ENCODE results near the gene GIPC2. TPM values are rescaled to one million over a fixed set of nuclear protein-coding genes. Genes with fewer than 3 reads are reported as not detected.

GIPC2 gene
- total RNA-seq, 2 experiments from 2014 or later = 0.18 to 0.41 TPM

DNA sequence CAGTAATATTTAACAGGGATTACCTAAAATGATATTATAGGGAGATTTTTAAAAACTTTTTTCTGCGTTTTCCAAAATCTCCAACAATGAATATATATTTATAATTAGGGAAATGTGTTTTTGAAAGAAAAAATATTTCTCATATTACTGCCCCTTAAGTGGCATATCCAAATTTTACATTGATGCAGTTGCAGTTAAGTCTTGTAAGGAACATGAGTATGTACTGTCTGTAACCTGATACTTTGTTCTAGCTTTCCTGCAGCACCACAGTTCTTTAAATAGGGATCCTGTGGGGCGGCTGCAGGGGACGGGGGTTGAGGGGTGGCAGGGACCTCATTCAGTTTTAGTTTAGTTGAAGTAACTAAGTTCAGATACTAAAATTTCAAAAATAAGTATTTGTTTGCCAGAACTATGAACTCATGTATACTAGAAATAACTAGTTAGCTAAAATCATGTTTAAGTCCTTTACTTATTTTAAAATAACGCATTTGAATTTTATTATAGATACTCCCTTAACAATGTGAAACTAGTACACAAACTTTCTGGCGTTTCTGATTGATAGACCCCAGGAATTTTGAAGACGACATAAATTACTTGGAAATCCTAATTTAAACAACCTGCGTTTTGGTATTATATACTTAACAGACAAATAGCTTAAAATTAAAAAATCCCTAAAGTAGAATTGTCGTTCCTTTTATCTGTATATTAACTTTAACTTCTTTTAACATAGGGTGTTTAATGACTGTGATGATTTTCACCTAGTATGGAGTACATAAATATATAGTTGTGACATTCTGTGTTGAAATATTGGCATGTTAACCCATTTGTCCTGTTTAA lies 41.7 kb upstream of the GIPC2 start:
- H3K27me3 Mint-ChIP-seq = peaks cover 2% of the 10 kb centered on the region
- H3K27ac Mint-ChIP-seq = peak overlapping the region; percentile 99
- H3K36me3 Mint-ChIP-seq (ENCODE audit: low read depth) = peaks cover 4% of the 10 kb centered on the region
- TF ChIP-seq, protein P1, sequence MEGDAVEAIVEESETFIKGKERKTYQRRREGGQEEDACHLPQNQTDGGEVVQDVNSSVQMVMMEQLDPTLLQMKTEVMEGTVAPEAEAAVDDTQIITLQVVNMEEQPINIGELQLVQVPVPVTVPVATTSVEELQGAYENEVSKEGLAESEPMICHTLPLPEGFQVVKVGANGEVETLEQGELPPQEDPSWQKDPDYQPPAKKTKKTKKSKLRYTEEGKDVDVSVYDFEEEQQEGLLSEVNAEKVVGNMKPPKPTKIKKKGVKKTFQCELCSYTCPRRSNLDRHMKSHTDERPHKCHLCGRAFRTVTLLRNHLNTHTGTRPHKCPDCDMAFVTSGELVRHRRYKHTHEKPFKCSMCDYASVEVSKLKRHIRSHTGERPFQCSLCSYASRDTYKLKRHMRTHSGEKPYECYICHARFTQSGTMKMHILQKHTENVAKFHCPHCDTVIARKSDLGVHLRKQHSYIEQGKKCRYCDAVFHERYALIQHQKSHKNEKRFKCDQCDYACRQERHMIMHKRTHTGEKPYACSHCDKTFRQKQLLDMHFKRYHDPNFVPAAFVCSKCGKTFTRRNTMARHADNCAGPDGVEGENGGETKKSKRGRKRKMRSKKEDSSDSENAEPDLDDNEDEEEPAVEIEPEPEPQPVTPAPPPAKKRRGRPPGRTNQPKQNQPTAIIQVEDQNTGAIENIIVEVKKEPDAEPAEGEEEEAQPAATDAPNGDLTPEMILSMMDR (IDR thresholded peaks at IDR 0.05) = no peak
- peaks cover 37% of the 10 kb centered on the region for H3K4me1 Mint-ChIP-seq (ENCODE audit: low read depth)
- H3K9me3 Mint-ChIP-seq = no peaks in the 10 kb centered on the region
- ChIA-PET CTCF (interaction anchor here (0.8 to 2.8 kb wide), 13 partner anchors 9 to 321 kb away, joined by 3 to 34 read pairs (median 4); partner anchors contain the start of gene FUBP1), POLR2A (interaction anchor here (0.6 to 9.3 kb wide), 31 partner anchors 9 to 668 kb away, joined by 3 to 203 read pairs (median 5); partner anchors contain the start of genes FUBP1, GIPC2, MIGA1 and USP33)
- intact Hi-C loops (cut with micrococcal nuclease) = loop anchor here (1.0 to 2.0 kb wide), 3 partner anchors 25 to 111 kb away; partner anchors contain the start of gene FUBP1
- ATAC-seq = peak; percentile 69
- DNase-seq = peak; percentile 60
- H3K4me3 Mint-ChIP-seq = peak overlapping the region; percentile 85

- intact Hi-C loops (cut with micrococcal nuclease) = loop anchor here (1.0 to 2.0 kb wide), 3 partner anchors 26 to 110 kb away; partner anchors contain the start of gene FUBP1
- H3K9me3 Mint-ChIP-seq = no peaks in the 10 kb centered on the region
- H3K27me3 Mint-ChIP-seq = peaks cover 2% of the 10 kb centered on the region
- CTCF ChIA-PET = interaction anchor here (0.8 to 2.8 kb wide), 15 partner anchors 10 to 322 kb away, joined by 3 to 34 read pairs (median 4); partner anchors contain the start of gene FUBP1
- H3K4me3 Mint-ChIP-seq = peak within 1 kb of the TSS; percentile 85
- TF ChIP-seq, protein P1 (IDR thresholded peaks at IDR 0.05) = no peak
- H3K27ac Mint-ChIP-seq = peak within 1 kb of the TSS; percentile 99
- peak; percentile 98 for ATAC-seq
- H3K4me1 Mint-ChIP-seq (ENCODE audit: low read depth) = peaks cover 41% of the 10 kb centered on the region
- H3K36me3 Mint-ChIP-seq (ENCODE audit: low read depth) = peaks cover 4% of the 10 kb centered on the region
- POLR2A ChIA-PET = interaction anchor here (0.6 to 9.3 kb wide), 31 partner anchors 8 to 668 kb away, joined by 3 to 203 read pairs (median 5); partner anchors contain the start of genes FUBP1, GIPC2, MIGA1 and USP33
- DNase-seq = peak; percentile 82
Measured at GRCh38 chr1:78004719-78005447, 40.9 kb upstream of the GIPC2 start, which contains the start of gene DNAJB4. TSS of gene DNAJB4 (plus strand) at chr1:78004939. CDS start at chr1:78005111, 172 bp downstream.

DNA sequence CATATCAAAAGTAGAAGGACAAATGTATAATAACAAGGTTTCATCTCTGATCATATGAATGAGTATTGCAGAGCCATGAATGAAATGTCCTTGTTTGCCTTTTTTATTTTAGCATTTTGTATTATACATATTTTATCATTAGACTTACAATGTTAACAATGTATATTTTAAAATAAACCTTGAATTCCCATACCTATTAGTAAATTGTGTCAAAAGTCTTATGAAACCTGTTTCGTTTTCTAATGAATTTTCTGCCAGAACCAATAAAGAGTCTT lies 40.4 kb upstream of the GIPC2 start:
- Mint-ChIP-seq H3K36me3 (ENCODE audit: low read depth) (peaks cover 4% of the 10 kb centered on the region), H3K27ac (peak overlapping the region; percentile 99), H3K9me3 (no peaks in the 10 kb centered on the region), H3K4me3 (peak overlapping the region; percentile 85), H3K27me3 (peaks cover 2% of the 10 kb centered on the region), H3K4me1 (ENCODE audit: low read depth) (peaks cover 41% of the 10 kb centered on the region)
- DNase-seq = no peak
- ATAC-seq = no peak
- TF ChIP-seq, protein P1 (IDR thresholded peaks at IDR 0.05) = no peak
- POLR2A ChIA-PET = interaction anchor here (0.8 to 9.3 kb wide), 18 partner anchors 9 to 667 kb away, joined by 3 to 203 read pairs (median 8); partner anchors contain the start of genes FUBP1, GIPC2 and MIGA1
- intact Hi-C loops (cut with micrococcal nuclease) = loop anchor here (2.0 kb wide), 2 partner anchors 35 to 109 kb away; no protein-coding TSS in a partner anchor
- CTCF ChIA-PET = interaction anchor here (0.8 to 2.8 kb wide), 10 partner anchors 15 to 322 kb away, joined by 3 to 34 read pairs (median 4); partner anchors contain the start of gene FUBP1

DNA sequence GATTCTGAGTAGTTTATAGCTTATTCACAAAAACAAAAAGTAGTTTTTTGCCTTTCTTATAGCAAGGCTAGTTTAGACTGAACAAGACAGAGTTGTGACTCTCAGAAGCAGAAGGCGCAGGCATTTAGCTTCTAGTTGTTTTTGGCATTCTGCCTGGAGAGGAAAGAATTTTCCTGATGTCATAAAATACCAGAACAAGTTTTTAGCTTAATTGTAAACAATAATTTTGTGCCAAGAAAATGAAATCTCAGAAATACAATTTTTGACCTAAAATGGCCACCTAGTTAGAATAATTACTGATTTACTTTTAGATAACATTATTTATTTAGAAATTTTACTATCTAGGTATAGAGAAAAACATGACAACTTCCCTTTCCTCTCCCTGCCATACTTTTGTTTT lies 40.0 kb upstream of the GIPC2 start:
- ATAC-seq (no peak), DNase-seq (no peak)
- intact Hi-C loops (cut with micrococcal nuclease) = loop anchor here (2.0 kb wide), 2 partner anchors 35 to 109 kb away; no protein-coding TSS in a partner anchor
- ChIA-PET CTCF (interaction anchor here (1.0 to 2.8 kb wide), 6 partner anchors 15 to 323 kb away, joined by 3 to 34 read pairs (median 8); partner anchors contain the start of gene FUBP1), POLR2A (interaction anchor here (1.0 to 9.3 kb wide), 8 partner anchors 9 to 157 kb away, joined by 3 to 203 read pairs (median 8); partner anchors contain the start of genes FUBP1 and GIPC2)
- peaks cover 44% of the 10 kb centered on the region for H3K4me1 Mint-ChIP-seq (ENCODE audit: low read depth)
- H3K9me3 Mint-ChIP-seq = no peaks in the 10 kb centered on the region
- peak overlapping the region; percentile 40 for H3K27ac Mint-ChIP-seq
- H3K36me3 Mint-ChIP-seq (ENCODE audit: low read depth) = peaks cover 4% of the 10 kb centered on the region
- H3K27me3 Mint-ChIP-seq = peaks cover 2% of the 10 kb centered on the region
- TF ChIP-seq, protein P1 (IDR thresholded peaks at IDR 0.05) = no peak
- peak overlapping the region; percentile 85 for H3K4me3 Mint-ChIP-seq
